Left cardiac atrium (tissue), 4 donors: ENCODE results near the gene STX8. TPM values are rescaled to one million over a fixed set of nuclear protein-coding genes. Genes with fewer than 3 reads are reported as not detected.
"Not testable (repeated sequence)": the region's sequence is repeated elsewhere in the genome, so short reads cannot be mapped to it uniquely, and the experiment has no call there.

Experiments
- ATAC-seq, 2 donors: fragments of 200-7000 bp; cut with Tn5 transposase; one replicate each; pipeline ENCODE4 v1.9.1; 2020; ENCODE audit warnings: mild to moderate bottlenecking in 2 of 2, moderate library complexity in 2 of 2
- DNase-seq: peaks from one replicate; pipeline ENCODE4 v3.0.0-alpha.2; 2020
- intact Hi-C, 2 donors: fragments of 100-400 bp; cut with DNase I; formaldehyde crosslinking; loops; one replicate each; pipeline versions ENCODE4 v1.14.1 to v1.15.1; 2022 to 2023
- total RNA-seq, 2 donors: library from RNA; stranded (reverse); fragmentation: NEBNext Ultra II Directional; extraction: Animal tissue kit (Norgen Biotek cat#: 25700); gene quantifications; one replicate each; pipeline ENCODE4 v1.2.1, GENCODE V29; 2021
- donor health status: DM: no; HTN: yes; CAD: no.
- donor health status: DM: no; HTN: yes; CAD: no; lungs with severe emphysema.
- donor health status: DM: yes; HTN: yes; CAD: no.
- donor health status: Dilated cardiomyopathy.

STX8 gene
- total RNA-seq, 2 donors from 2014 or later = 57.0 to 58.4 TPM

- intact Hi-C loops = no loop called here
- ATAC-seq (no peak), DNase-seq (no peak)
These were observed 155.6 kb downstream of the STX8 start for GRCh38 chr17:9419932-9420453.

GRCh38 chr17:9414471-9414870, 161.1 kb downstream of the STX8 start:
- no peak for ATAC-seq
- DNase-seq = no peak
- intact Hi-C loops = no loop called here

GRCh38 chr17:9410737-9411136, 164.9 kb downstream of the STX8 start:
- intact Hi-C loops = no loop called here

GRCh38 chr17:9410301-9410700, 165.3 kb downstream of the STX8 start:
- intact Hi-C loops = no loop called here
- no peak for DNase-seq
- no peak for ATAC-seq

More at GRCh38 chr17:9410737-9411136, 164.9 kb downstream of the STX8 start:
- ATAC-seq = no peak
- no peak for DNase-seq

- no peak for DNase-seq
- intact Hi-C loops = no loop called here
- ATAC-seq = no peak
These were observed 165.7 kb downstream of the STX8 start for GRCh38 chr17:9409878-9410277.

GRCh38 chr17:9408868-9409829, 166.5 kb downstream of the STX8 start:
- no peak for ATAC-seq
- intact Hi-C loops = no loop called here
- DNase-seq = no peak

- ATAC-seq (no peak), DNase-seq (no peak)
- intact Hi-C loops = no loop called here
These were observed 167.2 kb downstream of the STX8 start for GRCh38 chr17:9408381-9408780.

- intact Hi-C loops = no loop called here
- ATAC-seq (no peak), DNase-seq (no peak)
These were observed 169.5 kb downstream of the STX8 start for GRCh38 chr17:9406046-9406606.

GRCh38 chr17:9403257-9403656, 172.4 kb downstream of the STX8 start:
- intact Hi-C loops = no loop called here
- ATAC-seq (no peak), DNase-seq (no peak)

- ATAC-seq (no peak), DNase-seq (no peak)
- intact Hi-C loops = no loop called here
These were observed 172.9 kb downstream of the STX8 start for GRCh38 chr17:9402590-9403199.

GRCh38 chr17:9401434-9401833, 174.2 kb downstream of the STX8 start:
- intact Hi-C loops = no loop called here
- ATAC-seq (no peak), DNase-seq (no peak)

GRCh38 chr17:9389111-9389527, 186.5 kb downstream of the STX8 start:
- ATAC-seq (peak in 1 of 2 donors; percentile 81), DNase-seq (no peak)
- intact Hi-C loops = no loop called here

GRCh38 chr17:9386401-9386800, 189.2 kb downstream of the STX8 start:
- DNase-seq (no peak), ATAC-seq (no peak)
- intact Hi-C loops = no loop called here

- ATAC-seq = no peak
- DNase-seq = no peak
These were observed 191.8 kb downstream of the STX8 start for GRCh38 chr17:9383826-9384225.

GRCh38 chr17:9382626-9383025, 193.0 kb downstream of the STX8 start:
- ATAC-seq = no peak
- intact Hi-C loops = no loop called here

More at GRCh38 chr17:9383826-9384225, 191.8 kb downstream of the STX8 start:
- intact Hi-C loops = no loop called here

GRCh38 chr17:9381068-9381467, 194.6 kb downstream of the STX8 start:
- ATAC-seq (no peak), DNase-seq (no peak)
- intact Hi-C loops = no loop called here

More at GRCh38 chr17:9382626-9383025, 193.0 kb downstream of the STX8 start:
- DNase-seq = no peak

GRCh38 chr17:9380361-9380760, 195.3 kb downstream of the STX8 start:
- ATAC-seq = no peak
- intact Hi-C loops = no loop called here
- DNase-seq = no peak

- DNase-seq, ATAC-seq, intact Hi-C loops: not testable (repeated sequence)
These were observed 199.4 kb downstream of the STX8 start for GRCh38 chr17:9376177-9376576.

GRCh38 chr17:9371019-9371418, 204.6 kb downstream of the STX8 start:
- intact Hi-C loops = no loop called here
- DNase-seq = no peak
- peak; percentile 79 to 89 for ATAC-seq

GRCh38 chr17:9370467-9370866, 205.2 kb downstream of the STX8 start:
- ATAC-seq (no peak), DNase-seq (no peak)
- intact Hi-C loops = no loop called here
